CD1c-positive myeloid dendritic cell (primary cell): ENCODE measurements around the gene ABCD3.
"Not testable (repeated sequence)": the region's sequence is repeated elsewhere in the genome, so short reads cannot be mapped to it uniquely, and the experiment has no call there.

Source experiments
- DNase-seq: peaks from one replicate; pipeline ENCODE4 v3.0.0-alpha.2; 2016; ENCODE audit errors: extremely low spot score

ABCD3 gene

DNA sequence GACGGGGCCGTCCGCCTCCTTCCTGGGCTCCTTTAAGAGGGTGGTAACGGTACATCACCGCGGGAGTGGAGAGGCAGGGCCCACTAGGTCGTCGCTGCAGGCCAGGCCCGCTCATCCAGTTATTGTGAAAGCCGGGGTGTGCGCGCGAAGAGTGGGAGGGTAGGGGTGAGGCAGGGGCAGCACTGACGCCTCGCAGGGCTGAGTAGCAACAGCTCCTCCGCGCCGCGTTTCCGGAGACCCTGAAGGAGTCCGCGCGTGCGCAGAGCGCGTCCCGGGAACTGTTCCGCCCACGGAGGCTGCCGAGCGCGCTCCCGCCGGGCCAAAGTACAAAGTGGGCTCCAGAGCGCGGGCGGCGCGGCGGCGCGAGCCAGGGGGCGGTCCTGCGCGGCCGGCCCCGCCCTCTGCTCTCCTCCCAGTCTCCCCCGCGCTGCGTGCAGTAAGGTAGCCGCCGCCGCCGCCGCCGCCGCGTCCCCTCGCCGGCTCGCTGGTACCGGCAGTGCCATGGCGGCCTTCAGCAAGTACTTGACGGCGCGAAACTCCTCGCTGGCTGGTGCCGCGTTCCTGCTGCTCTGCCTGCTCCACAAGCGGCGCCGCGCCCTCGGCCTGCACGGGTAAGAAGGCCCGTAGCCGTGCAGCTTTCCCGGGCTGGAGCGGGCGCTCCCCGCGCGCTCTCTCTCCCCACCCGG, at the start of gene ABCD3:
Gene ABCD3, plus strand, starts transcription at position 412 of the 686 bp plus-strand sequence. Its CDS starts 90 bp downstream, at position 502.
- DNase-seq: peak; percentile 99

DNA sequence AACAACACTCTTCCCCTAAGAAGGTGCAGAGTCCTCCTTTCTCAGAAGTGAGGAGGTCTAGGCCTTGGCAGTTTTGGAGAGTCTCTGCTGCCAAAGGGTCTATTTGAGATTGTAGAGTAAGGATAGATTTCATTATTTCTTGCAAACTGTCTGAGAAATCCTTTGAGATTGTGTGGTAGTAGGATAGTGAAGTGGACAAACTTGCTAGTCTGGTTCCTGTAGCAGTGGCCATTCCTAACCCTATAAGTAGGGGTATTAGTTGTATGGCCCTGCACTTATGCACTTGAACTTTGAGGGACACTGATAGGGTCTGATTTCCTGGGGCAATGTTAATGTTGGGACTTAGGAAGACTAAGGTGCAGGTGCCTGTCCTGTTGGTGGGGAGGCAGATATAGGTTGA, 45.4 kb upstream of the ABCD3 start:
- DNase-seq: not testable (repeated sequence)

DNA sequence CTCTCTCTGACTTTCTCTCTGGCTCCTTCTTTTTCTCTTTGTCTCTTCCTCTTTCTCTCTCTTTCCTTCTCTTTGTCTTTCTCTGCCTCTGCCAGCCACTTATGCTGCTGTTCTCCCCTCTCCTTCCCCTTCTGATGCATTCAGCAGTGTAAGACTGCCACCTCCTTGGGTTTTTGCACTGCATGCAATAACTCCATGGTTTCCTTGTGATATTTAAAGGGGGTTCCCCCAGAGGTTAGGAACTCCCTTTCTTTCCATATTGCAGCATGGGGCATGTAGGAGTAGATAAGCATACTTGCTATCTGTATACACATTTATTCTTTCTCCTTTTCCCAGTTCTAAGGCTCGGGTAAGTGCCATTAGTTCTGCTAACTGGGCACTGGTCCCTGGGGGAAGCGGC, 44.9 kb upstream of the ABCD3 start:
- not testable (repeated sequence) for DNase-seq

DNA sequence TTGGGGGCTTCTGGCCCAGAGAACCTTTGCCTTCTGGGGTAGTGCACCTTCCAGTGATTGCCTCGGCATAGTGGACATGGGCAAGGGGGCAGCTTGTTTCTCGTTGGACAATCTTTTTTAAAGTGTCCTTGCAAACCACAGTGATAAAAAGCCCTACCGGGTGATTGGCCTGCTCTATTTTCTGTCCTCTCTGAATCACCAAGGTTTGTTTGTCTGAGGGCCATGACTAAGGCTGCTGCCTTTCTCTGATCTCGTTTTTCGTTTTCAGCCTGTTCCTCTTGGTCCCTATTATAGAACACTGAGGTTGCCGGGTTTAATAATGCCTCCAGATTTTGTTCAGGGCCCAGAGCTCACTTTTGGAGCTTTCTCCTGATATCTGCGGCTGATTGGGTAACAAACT, 42.5 kb upstream of the ABCD3 start:
- not testable (repeated sequence) for DNase-seq

DNA sequence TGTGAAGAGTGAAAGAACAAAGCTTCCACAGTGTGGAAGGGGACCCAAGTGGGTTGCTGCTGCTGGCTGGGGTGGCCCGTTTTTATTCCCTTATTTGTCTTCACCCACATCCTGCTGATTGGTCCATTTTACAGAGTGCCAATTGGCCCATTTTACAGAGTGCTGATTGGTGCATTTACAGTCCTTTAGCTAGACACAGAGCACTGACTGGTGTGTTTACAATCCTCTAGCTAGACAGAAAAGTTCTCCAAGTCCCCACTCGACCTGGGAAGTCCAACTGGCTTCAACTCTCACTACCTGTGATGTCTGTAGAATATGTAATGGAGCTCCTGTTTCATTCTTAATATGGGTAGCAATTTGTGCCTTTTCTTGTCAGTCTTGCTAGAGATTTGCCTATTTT, 39.7 kb upstream of the ABCD3 start:
- DNase-seq: not testable (repeated sequence)

DNA sequence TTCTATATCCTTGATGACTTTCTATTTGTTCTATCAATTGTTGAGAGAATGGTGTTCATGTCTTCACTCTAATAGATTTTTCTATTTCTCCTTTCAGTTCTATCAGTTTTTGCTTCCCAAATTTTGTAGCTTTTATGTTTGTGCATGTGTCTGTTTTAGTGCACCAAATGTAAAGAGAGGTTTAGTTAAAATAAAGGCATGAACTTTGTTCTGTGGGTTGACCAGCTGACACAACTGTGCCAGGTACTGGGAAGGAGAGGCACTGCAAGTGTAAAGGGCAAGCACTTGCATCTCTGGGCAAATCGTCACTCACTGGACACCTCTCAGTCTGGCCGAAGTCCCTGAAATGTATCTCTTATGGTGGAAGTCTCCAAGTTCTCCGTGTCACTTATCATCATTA, 38.6 kb upstream of the ABCD3 start:
- no peak for DNase-seq

DNA sequence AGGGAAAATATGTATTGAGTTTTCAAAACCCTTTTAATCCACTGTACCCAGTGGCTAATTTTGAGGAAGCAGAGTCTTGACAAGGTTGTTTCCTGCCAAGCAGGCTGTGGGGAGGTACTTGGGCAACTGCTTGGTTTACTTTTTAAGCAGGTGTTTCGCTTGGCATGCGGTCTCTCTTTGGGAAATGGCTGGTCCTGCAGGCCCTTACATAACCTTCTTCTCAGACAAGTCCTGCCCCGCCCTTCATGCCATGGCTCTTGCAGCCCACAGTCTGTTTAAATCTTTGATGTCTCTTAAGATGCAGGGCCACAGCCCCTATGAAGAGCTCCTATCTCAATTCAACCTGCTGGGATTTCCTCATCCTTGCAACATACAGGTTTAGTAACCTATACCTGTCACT, 36.0 kb upstream of the ABCD3 start:
- no peak for DNase-seq

DNA sequence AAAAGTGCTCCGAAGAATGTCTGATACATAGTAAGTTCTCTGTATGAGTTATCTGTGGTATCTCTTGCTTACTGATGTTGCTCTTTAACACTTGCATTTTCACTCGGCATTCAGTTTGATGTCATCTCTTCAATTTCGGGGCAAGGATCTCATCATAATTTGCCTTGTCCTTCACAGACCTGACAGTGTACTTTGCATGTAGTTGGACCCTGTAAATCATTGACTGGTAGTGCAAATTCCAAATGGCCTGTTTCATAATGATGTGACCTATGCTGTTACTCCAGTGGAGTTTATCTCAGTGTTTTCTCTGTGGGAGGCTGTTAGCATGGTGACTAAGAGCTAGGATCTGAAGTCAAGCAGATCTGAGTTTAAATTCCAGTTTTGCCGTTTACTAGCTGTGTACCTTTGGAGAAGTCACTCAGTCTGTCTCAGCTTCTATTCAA, 34.2 kb upstream of the ABCD3 start:
- DNase-seq: no peak

DNA sequence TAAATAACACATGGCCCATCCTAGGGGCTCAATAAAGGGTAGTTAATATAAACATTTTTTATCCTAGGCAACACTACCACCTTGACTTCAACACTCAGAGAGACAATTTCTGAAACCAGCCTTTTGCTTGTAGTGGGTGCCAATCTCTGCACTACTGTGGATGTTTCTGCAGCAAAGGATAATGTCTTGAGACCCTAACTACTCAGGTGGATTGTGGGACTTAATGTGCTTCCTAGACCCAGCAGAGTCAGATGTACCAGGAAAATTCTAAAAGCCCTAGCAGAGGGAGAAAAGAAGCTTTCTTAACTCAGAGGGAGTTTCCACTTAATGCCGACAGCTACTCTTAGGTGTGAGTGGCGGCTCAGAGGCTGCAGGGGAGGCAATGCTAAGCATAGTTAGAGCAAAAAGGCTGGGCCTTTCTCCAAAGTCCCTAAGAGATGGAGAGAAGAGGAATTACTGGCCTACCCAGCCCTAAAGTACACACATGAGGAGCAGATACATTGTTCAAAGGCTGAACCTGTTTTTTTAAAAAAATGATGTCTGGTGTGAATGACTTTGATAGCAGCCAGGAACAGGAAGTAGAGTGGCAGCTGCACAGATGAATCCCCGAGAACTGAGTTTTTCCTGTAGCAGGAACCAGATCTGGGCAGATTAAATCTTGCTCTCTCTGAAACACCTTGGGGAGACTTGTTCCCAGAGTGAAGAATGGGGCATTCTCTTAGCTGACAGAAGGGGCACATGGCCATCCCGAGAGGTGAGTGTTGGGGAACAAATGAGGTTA, 33.5 kb upstream of the ABCD3 start:
- DNase-seq: no peak

DNA sequence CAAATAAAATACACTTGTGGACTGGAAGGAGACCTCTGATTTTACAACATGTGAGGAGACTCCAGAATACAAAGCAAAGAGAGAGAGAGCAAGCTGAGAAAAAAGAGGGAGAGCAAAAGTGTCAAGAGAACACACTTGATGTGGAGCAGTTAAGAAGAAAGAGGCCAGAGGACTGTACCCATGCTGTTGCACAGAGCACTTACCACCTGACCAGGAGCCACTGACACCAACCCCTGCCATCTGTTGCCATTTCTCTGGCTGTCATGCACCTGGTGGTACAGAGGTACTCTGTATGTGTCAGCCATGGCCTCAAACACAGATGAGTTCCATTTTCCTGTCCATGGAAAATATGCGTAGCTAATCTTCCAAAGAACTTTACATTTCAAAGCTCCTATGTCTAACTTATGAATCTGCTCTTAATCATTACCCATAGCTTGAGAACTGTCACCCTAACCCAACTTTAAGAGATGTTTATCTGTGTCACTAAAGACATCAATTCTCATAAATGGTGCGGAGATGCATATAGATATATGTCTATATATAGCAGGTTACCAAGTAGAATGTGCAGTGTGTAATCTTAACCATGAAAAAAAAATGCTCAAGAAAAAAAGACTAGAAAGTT, 32.8 kb upstream of the ABCD3 start:
- no peak for DNase-seq

DNA sequence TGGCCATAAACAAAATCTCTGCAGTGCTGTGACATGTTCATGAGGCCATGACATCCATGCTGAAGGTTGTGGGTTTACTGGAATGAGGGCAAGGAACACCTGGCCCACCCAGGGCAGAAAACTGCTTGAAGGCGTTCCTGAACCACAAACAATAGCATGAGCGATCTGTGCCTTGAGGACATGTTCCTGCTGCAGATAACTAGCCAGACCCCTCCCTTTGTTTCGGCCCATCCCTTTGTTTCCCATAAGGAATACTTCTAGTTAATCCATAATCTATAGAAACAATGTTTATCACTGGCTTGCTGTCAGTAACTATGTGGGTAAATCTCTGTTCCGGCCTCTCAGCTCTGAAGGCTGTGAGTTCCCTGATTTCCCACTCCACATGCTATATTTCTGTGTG, 28.9 kb upstream of the ABCD3 start:
- no peak for DNase-seq

DNA sequence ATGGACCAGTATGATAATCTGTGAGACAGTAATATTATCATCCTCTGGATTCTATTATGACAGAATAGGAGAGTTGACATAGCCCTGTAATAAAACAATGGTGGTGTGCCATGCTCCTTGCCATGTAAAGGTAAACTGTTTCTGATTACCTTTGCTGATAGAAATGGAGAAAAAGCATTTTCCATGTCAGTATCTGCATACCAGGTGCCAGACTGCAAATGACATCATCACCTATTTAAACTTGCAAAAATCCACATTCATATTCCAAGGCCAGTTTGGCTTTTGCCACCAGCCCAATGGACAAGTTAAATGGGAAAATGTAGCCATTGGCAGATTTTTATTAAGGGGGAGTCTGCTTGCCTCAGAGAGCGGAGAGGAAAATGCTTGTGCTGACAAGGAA, 23.9 kb upstream of the ABCD3 start:
- no peak for DNase-seq

DNA sequence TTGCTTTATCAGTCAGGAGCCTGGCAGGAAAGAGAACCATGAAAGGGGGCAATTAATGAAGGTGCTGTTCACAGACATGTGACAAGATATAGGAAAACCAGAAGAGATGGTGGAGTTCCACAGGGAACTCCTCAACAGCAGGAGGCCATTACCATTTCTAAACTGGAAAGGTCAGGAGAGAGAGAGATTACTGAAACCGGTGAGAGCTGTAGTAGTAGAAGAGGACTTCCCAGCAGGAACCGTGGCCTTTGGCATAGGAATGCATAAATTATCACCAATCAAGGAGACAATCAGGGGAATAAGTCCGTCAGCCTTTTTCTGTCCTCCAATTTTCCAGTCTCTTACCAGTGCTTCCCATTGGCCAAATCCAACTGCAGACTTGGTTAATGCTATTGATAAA, 23.0 kb upstream of the ABCD3 start:
- no peak for DNase-seq

DNA sequence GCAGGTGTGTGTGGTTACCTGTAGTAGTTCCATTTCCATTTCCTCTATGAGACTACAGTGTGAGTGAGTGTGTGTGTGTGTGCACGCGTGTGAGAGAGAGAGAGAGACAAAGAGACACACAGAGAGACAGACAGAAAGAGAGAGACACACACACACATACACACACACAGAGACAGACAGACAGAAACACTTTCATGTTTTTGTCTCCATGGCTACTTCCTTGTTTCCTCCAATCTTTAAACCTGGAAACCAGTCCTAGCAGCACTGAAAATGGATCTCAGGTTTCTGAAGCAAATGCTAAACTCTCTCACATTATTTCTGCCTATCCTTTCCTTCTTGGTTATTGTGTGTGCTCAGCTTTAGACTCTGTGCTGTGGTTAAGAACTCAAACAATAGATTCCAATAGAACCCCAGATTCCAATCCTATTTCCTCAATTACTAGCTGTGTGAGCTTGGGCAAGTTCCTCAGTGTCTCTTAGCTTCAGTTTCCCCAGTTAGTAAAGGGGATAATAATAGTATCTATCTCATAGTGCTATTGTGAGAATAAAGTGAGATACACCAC, 22.4 kb upstream of the ABCD3 start:
- no peak for DNase-seq

DNA sequence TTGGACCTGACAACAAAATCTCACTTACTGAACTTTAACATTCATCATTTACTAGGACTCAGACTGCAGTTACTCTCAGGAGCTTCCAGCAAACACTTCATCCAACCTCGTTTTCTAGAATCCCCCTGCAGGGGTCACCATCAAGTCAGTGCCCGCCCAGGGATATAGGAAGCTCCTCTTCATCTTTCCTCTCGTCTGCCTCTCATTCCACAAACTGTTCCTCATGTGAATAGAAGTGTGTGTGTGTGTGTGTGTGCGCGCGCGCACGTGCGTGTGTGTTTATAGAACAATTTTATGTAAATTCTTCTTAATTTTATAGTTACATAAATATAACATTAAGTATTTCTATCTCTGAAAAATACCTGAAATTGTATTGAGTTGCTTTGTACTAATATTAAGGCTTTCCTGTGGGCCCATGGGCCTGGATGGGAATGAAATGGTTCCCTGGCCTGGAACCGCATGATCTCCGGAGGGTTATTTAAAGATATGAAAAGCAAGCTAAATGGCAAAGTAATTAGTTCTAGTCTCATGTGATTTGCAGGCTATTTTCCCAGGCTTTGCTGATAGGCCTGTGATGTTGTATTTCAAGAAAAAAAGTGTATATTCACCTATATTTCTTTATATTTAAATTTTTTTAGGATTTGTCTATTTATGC, 21.7 kb upstream of the ABCD3 start:
- no peak for DNase-seq

DNA sequence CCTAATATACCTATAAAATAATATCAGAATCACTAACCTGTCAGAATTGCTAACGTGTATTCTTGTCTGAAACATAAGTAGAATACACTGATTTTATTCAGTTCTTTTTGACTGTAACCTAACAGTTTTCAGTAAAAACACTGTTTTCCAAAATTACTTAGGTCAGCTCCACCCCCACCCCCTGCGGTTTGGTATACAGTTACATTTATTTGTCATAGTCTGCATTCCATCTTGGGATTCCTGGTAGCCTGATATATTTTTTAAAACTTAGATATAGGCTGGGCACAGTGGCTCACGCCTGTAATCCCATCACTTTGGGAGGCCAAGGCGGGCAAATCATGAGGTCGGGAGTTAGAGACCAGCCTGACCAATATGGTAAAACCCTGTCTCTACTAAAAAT, 19.8 kb upstream of the ABCD3 start:
- no peak for DNase-seq

DNA sequence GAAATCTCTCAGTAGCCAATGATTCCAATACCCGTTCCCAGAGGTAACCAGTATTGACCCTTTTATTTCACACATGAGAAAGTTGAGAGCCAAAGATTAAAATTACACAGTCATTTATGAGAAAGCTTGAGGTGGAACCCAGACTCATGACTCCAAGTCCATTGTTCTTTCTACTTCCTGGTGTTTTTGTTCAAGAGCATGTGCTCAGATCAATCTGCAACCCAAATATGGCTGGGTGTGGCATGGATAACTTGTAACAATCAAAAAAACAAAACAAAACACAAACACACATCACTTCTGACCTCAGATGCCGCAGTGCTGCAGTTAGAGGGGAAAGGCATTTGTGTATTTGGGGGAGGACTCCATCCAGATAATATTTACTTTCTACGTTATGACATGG, 18.7 kb upstream of the ABCD3 start:
- no peak for DNase-seq

DNA sequence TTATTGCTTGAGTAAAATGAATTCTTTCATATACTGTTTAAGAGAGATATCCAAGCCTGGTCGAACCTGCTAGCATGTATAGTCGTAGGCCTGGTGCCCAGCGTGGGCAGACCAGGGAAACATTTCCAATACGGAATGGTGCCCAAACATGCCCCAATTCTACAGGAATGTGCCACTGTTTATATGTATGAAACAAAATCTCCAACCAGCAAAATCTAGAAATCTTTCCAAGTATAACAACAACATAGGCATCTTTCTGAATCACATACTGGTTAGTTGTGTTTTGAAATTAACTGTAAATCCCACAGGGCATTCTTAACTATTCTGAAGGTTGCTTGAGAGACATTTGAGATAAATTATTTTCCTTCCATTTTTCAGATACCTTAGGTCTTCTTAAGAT, 17.0 kb upstream of the ABCD3 start:
- no peak for DNase-seq

DNA sequence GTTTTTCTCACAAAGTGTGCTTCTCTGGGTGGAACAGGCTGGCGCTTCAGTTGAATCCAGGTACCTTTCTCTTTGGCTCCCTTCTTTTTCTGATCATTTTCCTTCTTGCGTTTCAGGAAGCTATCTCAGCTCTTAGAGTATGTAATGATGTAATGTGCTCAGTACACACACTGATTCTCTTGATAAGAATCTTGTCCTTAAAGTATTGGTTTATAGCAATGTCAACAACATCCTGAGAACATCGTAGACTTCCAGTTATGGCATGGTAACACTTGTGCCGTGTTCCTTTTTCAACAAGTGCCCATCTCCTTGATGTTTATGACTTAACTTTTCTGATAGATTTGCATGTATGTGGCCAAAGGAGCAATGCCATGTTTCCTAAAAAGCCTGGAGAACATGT, 11.7 kb upstream of the ABCD3 start:
- DNase-seq: no peak

DNA sequence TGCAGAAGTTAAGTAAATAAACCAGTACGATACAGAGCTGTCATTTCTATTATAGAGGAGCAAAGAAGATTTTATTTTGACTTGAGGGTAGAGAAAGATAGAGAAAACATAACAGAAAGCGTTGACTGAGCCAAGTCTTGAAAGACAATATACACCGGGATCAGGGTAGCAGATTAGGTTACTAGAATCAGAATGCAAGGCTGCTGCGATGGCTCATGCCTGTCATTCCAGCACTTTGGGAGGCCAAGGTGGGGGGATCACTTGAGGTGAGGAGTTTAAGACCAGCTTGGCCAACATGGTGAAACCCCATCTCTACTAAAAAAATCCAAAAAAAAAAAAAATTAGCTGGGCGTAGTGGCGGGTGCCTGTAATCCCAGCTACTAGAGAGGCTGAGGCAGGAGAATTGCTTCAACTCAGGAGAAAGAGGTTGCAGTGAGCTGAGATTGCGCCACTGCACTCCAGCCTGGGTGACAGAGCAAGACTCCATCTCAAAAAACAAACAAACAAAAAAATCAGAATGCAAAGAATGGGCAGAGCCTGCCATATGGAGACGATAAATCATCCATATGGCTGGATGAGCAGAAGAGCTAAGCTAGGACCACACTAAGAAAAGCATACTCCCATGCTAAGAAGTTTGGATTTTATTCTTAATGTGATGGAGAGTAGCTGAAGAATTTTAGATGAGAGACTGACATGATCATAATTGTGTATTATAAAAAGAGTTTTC, 9.9 kb upstream of the ABCD3 start:
- DNase-seq: no peak

DNA sequence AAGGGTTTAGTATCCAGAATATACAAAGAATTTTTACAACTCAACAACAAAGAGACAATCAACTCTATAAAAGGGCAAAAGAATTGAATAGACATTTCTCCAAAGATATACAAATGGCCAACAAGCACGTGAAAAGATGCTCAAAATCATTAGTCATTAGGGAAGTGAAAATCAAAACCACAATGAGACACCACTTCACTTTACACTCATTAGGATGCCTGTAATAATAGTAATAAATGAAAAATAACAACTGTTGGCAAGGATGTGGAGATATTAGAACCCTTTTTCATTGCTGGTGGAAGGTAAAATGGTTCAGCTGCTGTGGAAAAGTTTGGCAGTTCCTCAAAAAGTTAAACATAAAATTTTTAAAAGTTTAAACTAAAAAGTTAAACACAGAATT, 7.0 kb upstream of the ABCD3 start:
- DNase-seq: peak; percentile 83
